Motor neuron (in vitro differentiated cells): ENCODE data around the gene ZBTB7C. TPM values are rescaled to one million over a fixed set of nuclear protein-coding genes. Genes with fewer than 3 reads are reported as not detected.

Source experiments
- ATAC-seq, 8 experiments: fragments of 200-7000 bp; cut with Tn5 transposase; replicated peaks in 6 of 8; 2 replicates each; pipeline ENCODE4 v1.8.0; 2021; ENCODE audit warnings: mild to moderate bottlenecking in 8 of 8, moderate library complexity in 8 of 8
- H3K27ac ChIP-seq, 2 donors: fragments of 250-450 bp; sonication (Bioruptor Pico); 2 replicates each; pipeline ENCODE4 v1.9.0; 2021; ENCODE audit warnings: antibody characterized with exemption in 2 of 2, mild to moderate bottlenecking in 2 of 2, moderate library complexity in 1 of 2
- H3K4me1 ChIP-seq, 2 donors: fragments of 250-450 bp; sonication (Bioruptor Pico); replicated peaks in 1 of 2; 2 replicates each; pipeline ENCODE4 v1.6.1; 2021; ENCODE audit warnings: antibody characterized with exemption in 2 of 2, mild to moderate bottlenecking in 2 of 2, moderate library complexity in 1 of 2
- H3K4me3 ChIP-seq, 5 donors: fragments of 250-450 bp; sonication (Bioruptor Pico); 2 replicates each; pipeline ENCODE4 v1.9.0; 2021; ENCODE audit warnings: antibody characterized with exemption in 5 of 5, mild to moderate bottlenecking in 5 of 5, moderate library complexity in 4 of 5
- WGBS, 10 experiments: fragments of 450-650 bp; shearing (Covaris generic); methylation state at CpG; one replicate each; pipeline ENCODE4 v1.0.0; 2022; 5-methylcytosine and 5-hydroxymethylcytosine counted together
- in situ Hi-C, 9 experiments: fragments of 400-800 bp; cut with MboI; loops; one replicate each; pipeline ENCODE4 v1.15.0; 2021; ENCODE audit warnings: low sequenced_read_pairs in 9 of 9, low pct_unique_long_range_greater_than_20kb in 2 of 9; ENCODE audit not compliant: unreplicated experiment in 9 of 9
- total RNA-seq, 8 experiments: library from RNA; unstranded; fragments of 300-600 nt; gene quantifications; 2 replicates each; pipeline versions ENCODE4 v1.2.3 to v1.2.4, GENCODE V29; 2022

The ZBTB7C gene
- total RNA-seq, 8 experiments from 2014 or later, result 0.36 to 11.2 (median 3.8) TPM

GRCh38 chr18:48099481-48100164 is 309.6 kb downstream of the ZBTB7C start:
- peaks cover 36 to 48% of the 10 kb centered on the region in 2 donors for H3K4me1 ChIP-seq
- 0 to 100% (median 55%) methylated on average over 1 to 4 of the region's 8 CpGs; no CpG with 5 or more reads in 4 of the 10 experiments for WGBS, 10 experiments
- in situ Hi-C loops, result no loop called here
- no peak overlapping the region for H3K4me3 ChIP-seq
- H3K27ac ChIP-seq, result peak overlapping the region; percentile 44 to 75
- ATAC-seq, result peak in 5 of 8 experiments; percentile 36 to 52 (median 45)

- in situ Hi-C loops, result no loop called here
- no peak for ATAC-seq
Measured at GRCh38 chr18:48098538-48098937, 310.6 kb downstream of the ZBTB7C start.

DNA sequence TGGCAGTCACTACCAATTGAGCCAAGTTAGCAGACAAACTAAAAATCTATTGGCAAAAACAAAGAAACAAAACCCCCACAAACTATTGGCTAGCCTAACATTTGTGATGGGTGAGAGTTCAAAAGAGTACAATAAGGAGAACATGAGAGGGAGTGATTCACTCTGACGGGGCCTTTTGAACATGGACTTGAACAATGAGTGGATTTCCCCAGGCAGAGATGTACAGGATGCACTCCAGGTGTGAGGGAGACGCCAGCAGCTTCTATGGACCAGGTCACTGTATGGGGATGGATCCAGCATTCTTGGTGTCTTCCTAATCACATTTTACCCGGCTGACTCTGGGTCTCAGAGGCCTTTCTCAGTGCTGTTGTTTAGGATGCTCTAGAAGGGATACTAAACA is 311.2 kb downstream of the ZBTB7C start:
- H3K4me1 ChIP-seq, result peaks cover 36 to 50% of the 10 kb centered on the region in 2 donors
- no peak for ATAC-seq
- no peak overlapping the region for H3K4me3 ChIP-seq
- in situ Hi-C loops, result no loop called here
- no peak overlapping the region for H3K27ac ChIP-seq
- WGBS, 10 experiments, result 0 to 100% (median 61%) methylated on average over 1 to 3 of the region's 3 CpGs; no CpG with 5 or more reads in 2 of the 10 experiments

More at GRCh38 chr18:48098538-48098937, 310.6 kb downstream of the ZBTB7C start:
- Histone ChIP-seq H3K4me1 (peaks cover 36 to 50% of the 10 kb centered on the region in 2 donors), H3K27ac (no peak overlapping the region), H3K4me3 (no peak overlapping the region)
- 80 to 100% (median 92%) methylated on average over 1 to 5 of the region's 6 CpGs; no CpG with 5 or more reads in 3 of the 10 experiments for WGBS, 10 experiments

DNA sequence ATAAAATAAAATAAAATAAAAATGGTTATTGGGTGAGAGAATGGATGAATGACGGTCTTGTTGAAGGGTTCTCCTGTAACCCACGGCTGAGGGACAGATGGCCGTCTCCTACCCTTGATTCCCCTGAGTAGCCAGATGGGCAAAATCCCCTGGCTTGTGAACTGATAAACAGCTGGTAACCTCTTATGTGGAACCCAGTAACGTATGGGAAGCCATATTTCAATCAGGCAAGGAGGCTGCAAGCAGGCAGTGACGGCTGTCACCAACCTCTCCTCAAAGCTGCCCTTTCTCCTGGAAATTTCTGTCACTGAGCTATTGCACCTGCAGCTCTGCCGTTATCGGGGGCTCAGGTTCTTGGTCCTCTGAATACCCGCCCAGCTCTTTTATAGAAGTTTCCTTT is 313.5 kb downstream of the ZBTB7C start:
- in situ Hi-C loops, result no loop called here
- Histone ChIP-seq H3K27ac (no peak overlapping the region), H3K4me1 (peaks cover 26 to 36% of the 10 kb centered on the region in 2 donors), H3K4me3 (no peak overlapping the region)
- WGBS, 10 experiments, result 41 to 83% (median 56%) methylated on average over 1 to 8 of the region's 8 CpGs; no CpG with 5 or more reads in 2 of the 10 experiments
- ATAC-seq, result no peak

DNA sequence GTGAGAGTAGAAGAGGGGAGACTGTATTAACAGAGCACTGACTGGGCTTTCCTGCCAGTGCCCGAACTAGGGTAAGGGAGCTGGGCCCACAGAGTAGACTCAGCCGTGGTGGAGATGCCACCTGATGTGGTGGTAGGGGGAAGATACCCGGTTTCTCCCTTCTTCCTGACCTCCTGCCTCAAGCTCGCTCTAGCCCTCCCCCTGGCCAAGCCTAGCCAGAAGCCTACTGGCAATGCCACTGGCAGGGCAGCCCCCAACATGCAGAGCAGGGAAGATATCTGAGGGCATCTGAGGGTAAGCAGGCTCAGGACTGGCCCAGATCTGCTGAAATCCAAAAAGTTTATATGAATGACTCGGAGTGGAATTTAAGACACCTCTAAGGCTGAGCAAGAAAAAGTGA is 316.1 kb downstream of the ZBTB7C start:
- ATAC-seq, result no peak
- no peak overlapping the region for H3K27ac ChIP-seq
- no peak overlapping the region for H3K4me3 ChIP-seq
- WGBS, 10 experiments, result 31 to 100% (median 71%) methylated on average over 1 to 4 of the region's 5 CpGs; no CpG with 5 or more reads in 1 of the 10 experiments
- in situ Hi-C loops, result no loop called here
- peaks cover 8 to 11% of the 10 kb centered on the region in 2 donors for H3K4me1 ChIP-seq

- in situ Hi-C loops, result no loop called here
- H3K4me1 ChIP-seq, result peaks cover 8 to 11% of the 10 kb centered on the region in 2 donors
- WGBS, 10 experiments, result 40 to 100% (median 87%) methylated on average over 1 to 6 of the region's 6 CpGs; no CpG with 5 or more reads in 1 of the 10 experiments
- H3K27ac ChIP-seq, result no peak overlapping the region
- no peak overlapping the region for H3K4me3 ChIP-seq
- no peak for ATAC-seq
Measured at GRCh38 chr18:48091869-48092497, 317.2 kb downstream of the ZBTB7C start.

- H3K27ac ChIP-seq, result no peak overlapping the region
- H3K4me3 ChIP-seq, result no peak overlapping the region
- ATAC-seq, result no peak
- WGBS, 10 experiments, result 20 to 100% (median 50%) methylated on average over 1 of the region's 1 CpG; no CpG with 5 or more reads in 5 of the 10 experiments
- H3K4me1 ChIP-seq, result peaks cover under 1 to 11% of the 10 kb centered on the region in 2 donors
- in situ Hi-C loops, result no loop called here
Measured at GRCh38 chr18:48090702-48091101, 318.5 kb downstream of the ZBTB7C start.

DNA sequence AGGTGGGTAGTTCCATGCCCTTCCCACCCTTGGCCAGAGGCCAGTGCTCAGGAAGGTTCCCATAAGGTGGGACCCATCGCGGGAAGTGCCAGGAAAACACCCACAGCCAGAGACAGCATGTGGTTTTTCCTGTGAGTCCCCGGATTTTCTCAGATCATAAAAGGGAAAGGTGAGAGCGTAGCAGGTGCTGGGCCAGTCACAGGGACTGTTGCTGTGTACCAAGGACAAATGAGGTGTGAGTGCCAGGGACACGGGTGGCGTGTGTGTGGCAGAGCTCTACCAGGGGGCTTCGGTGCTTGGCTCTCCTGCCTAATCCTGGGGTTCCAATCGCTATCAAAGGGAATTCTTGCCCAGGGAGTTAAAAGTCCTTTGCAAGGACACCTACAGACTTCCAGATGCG is 319.2 kb downstream of the ZBTB7C start:
- ATAC-seq, result no peak
- WGBS, 10 experiments, result 50 to 100% (median 87%) methylated on average over 2 to 9 of the region's 9 CpGs; no CpG with 5 or more reads in 4 of the 10 experiments
- Histone ChIP-seq H3K4me1 (peaks cover 0 to 7% of the 10 kb centered on the region in 2 donors), H3K4me3 (no peak overlapping the region), H3K27ac (no peak overlapping the region)
- in situ Hi-C loops, result no loop called here

GRCh38 chr18:48085781-48086487 is 323.2 kb downstream of the ZBTB7C start:
- Histone ChIP-seq H3K27ac (no peak overlapping the region), H3K4me3 (no peak overlapping the region), H3K4me1 (peaks cover 4% of the 10 kb centered on the region in 2 donors)
- in situ Hi-C loops, result no loop called here
- ATAC-seq, result no peak
- WGBS, 10 experiments, result 20 to 100% (median 81%) methylated on average over 1 to 3 of the region's 4 CpGs; no CpG with 5 or more reads in 4 of the 10 experiments

GRCh38 chr18:48084858-48085257 is 324.3 kb downstream of the ZBTB7C start:
- 60 to 100% (median 83%) methylated on average over 1 to 4 of the region's 6 CpGs; no CpG with 5 or more reads in 3 of the 10 experiments for WGBS, 10 experiments
- in situ Hi-C loops, result no loop called here
- no peak for ATAC-seq

GRCh38 chr18:48084041-48084757 is 325.0 kb downstream of the ZBTB7C start:
- Histone ChIP-seq H3K4me1 (peaks cover 14% of the 10 kb centered on the region in 2 donors), H3K4me3 (no peak overlapping the region), H3K27ac (no peak overlapping the region)
- WGBS, 10 experiments, result 60 to 100% (median 88%) methylated on average over 2 to 7 of the region's 13 CpGs; no CpG with 5 or more reads in 7 of the 10 experiments
- ATAC-seq, result no peak
- in situ Hi-C loops, result no loop called here

More at GRCh38 chr18:48084858-48085257, 324.3 kb downstream of the ZBTB7C start:
- H3K27ac ChIP-seq, result no peak overlapping the region
- H3K4me3 ChIP-seq, result no peak overlapping the region
- peaks cover 10 to 11% of the 10 kb centered on the region in 2 donors for H3K4me1 ChIP-seq

GRCh38 chr18:48080546-48080945 is 328.6 kb downstream of the ZBTB7C start:
- Histone ChIP-seq H3K27ac (no peak overlapping the region), H3K4me3 (no peak overlapping the region), H3K4me1 (peaks cover 14% of the 10 kb centered on the region in 2 donors)
- WGBS, 10 experiments, result 37 to 57% (median 44%) methylated on average over 1 to 4 of the region's 4 CpGs; no CpG with 5 or more reads in 5 of the 10 experiments
- peak in 5 of 8 experiments; percentile 74 to 89 (median 85) for ATAC-seq
- in situ Hi-C loops, result no loop called here
